ENCODE data around the gene IDH3A.

Gene IDH3A

GRCh38 chr15:78195735-78196201 lies 46.6 kb downstream of the IDH3A start:
- no peak for TF ChIP-seq ZFX (IDR thresholded peaks at IDR 0.05)
- peak; percentile 93 for TF ChIP-seq CTCF (conservative IDR thresholded peaks at IDR 0.05)

GRCh38 chr15:78197632-78198031 lies 48.5 kb downstream of the IDH3A start:
- TF ChIP-seq CTCF (conservative IDR thresholded peaks at IDR 0.05) (no peak), ZFX (IDR thresholded peaks at IDR 0.05) (no peak)
- no peak overlapping the region for H3K27ac ChIP-seq

More at GRCh38 chr15:78195735-78196201, 46.6 kb downstream of the IDH3A start:
- no peak overlapping the region for H3K27ac ChIP-seq

- no peak overlapping the region for H3K27ac ChIP-seq
- no peak for TF ChIP-seq ZFX (IDR thresholded peaks at IDR 0.05)
- TF ChIP-seq CTCF (conservative IDR thresholded peaks at IDR 0.05): no peak
These were observed 51.2 kb downstream of the IDH3A start for GRCh38 chr15:78200276-78200930.

- TF ChIP-seq CTCF (conservative IDR thresholded peaks at IDR 0.05): no peak
- TF ChIP-seq ZFX (IDR thresholded peaks at IDR 0.05): no peak
- no peak overlapping the region for H3K27ac ChIP-seq
These were observed 52.4 kb downstream of the IDH3A start for GRCh38 chr15:78201281-78202190.

GRCh38 chr15:78203346-78204225 lies 54.4 kb downstream of the IDH3A start:
- TF ChIP-seq ZFX (IDR thresholded peaks at IDR 0.05): no peak
- no peak for TF ChIP-seq CTCF (conservative IDR thresholded peaks at IDR 0.05)
- no peak overlapping the region for H3K27ac ChIP-seq

- no peak overlapping the region; the same call in 1 of the 2 replicates for H3K27ac ChIP-seq
- no peak for TF ChIP-seq ZFX (IDR thresholded peaks at IDR 0.05)
- TF ChIP-seq CTCF (conservative IDR thresholded peaks at IDR 0.05): no peak
These were observed 55.5 kb downstream of the IDH3A start for GRCh38 chr15:78204351-78205309.
